Measurements from ENCODE around the gene GRAMD4.

DNA sequence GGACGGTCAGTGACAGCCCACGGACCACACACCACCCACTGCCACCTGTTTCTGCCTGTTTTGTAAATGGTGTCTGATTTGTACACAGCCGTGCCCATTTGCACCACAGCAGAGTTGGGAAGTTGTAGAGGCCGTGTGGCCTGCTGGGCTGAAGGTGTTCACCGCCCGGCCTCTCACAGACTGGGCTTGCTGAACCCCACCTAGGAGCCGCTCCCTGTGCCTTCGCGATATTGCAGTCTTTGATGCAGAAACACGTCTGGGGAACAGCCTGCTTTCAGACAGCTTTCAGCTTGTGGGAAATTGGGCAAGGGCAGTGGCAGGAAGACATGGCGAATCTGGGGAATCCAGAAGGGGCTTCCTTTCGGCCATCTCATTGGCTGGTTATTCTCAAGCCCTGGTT lies 9.8 kb upstream of the GRAMD4 start:
- TF ChIP-seq, protein P1, sequence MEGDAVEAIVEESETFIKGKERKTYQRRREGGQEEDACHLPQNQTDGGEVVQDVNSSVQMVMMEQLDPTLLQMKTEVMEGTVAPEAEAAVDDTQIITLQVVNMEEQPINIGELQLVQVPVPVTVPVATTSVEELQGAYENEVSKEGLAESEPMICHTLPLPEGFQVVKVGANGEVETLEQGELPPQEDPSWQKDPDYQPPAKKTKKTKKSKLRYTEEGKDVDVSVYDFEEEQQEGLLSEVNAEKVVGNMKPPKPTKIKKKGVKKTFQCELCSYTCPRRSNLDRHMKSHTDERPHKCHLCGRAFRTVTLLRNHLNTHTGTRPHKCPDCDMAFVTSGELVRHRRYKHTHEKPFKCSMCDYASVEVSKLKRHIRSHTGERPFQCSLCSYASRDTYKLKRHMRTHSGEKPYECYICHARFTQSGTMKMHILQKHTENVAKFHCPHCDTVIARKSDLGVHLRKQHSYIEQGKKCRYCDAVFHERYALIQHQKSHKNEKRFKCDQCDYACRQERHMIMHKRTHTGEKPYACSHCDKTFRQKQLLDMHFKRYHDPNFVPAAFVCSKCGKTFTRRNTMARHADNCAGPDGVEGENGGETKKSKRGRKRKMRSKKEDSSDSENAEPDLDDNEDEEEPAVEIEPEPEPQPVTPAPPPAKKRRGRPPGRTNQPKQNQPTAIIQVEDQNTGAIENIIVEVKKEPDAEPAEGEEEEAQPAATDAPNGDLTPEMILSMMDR (IDR thresholded peaks at IDR 0.05) = no peak
- no peak for TF ChIP-seq RAD21 (IDR thresholded peaks at IDR 0.05; ENCODE audit: low read length)
- TF ChIP-seq RFX5 (IDR thresholded peaks at IDR 0.05; ENCODE audit: low read length) = no peak
- TF ChIP-seq SIN3A (IDR thresholded peaks at IDR 0.05; ENCODE audit: borderline replicate concordance, low read depth, low read length) = no peak

Data from SK-N-SH (cell line).